ENCODE results near the gene SMARCC2.
"Not testable (repeated sequence)": the region's sequence is repeated elsewhere in the genome, so short reads cannot be mapped to it uniquely, and the experiment has no call there.

Gene SMARCC2

DNA sequence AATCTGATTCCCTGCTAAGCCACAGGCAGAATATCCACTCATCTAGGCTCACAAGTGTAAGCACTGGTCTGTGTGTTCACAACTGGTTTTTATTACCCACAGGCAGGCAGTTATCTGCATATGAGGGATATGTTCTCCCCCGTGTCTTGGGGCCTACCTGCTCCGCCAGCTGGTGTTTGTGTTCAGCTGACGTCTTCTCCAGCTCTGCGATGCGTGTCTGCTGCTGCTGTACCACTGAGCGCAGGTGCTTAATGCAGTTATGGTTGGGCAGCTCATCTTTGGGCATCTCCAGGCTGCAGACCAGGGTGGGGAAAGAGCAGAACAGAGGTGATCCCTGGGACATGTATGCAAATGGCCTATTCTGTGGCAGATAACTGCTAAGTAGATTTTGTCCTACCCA lies 18.7 kb upstream of the SMARCC2 start:
- Histone ChIP-seq H2AFZ (ENCODE audit: low read length, unreplicated experiment) (no peak overlapping the region), H3K27me3 (ENCODE audit: insufficient read depth, low read length) (no peaks in the 10 kb centered on the region), H3K4me3 (ENCODE audit: low read depth, low read length) (no peak overlapping the region), H3K36me3 (ENCODE audit: insufficient read depth, low read length) (peaks cover 22% of the 10 kb centered on the region), H3K79me2 (ENCODE audit: control insufficient read depth, insufficient read depth, low read length, unreplicated experiment) (no peaks in the 10 kb centered on the region), H3K27ac (ENCODE audit: low read depth, low read length) (no peak overlapping the region), H3K4me1 (ENCODE audit: control insufficient read depth, insufficient read depth, low read length, unreplicated experiment) (peaks cover 9% of the 10 kb centered on the region)

DNA sequence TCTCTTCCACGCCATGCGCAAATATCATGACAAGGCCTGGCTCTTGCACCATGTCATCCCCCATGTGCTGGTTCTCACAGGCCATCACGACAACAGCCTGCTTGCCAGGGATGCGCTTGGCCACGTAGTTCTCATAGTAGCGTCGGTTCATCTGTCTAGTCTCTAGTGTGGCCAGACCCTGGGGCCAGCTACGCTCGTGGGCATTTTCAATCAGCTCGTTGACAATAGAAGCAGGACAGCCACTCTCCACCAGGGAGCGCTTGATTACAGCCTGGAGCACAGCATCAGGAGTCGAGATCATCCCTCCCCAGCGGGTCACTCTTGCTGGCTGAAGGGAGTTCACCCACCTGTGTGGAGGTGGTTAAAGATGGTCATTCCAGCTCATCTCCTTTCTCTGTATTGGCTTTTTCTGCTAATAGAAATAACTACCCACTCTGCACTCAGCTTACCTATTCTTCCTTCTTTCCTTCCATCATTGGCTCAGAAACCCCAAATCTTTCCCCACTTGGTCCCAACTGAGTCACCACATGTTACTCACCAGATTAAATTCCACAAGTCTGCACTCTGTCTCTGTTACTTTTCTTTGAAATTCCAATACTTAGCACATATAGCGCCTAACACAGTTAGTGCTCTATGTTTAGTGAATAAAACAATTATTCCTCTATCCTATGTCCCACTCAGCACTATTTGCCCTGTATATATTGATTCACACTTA lies 17.3 kb upstream of the SMARCC2 start:
- Histone ChIP-seq H2AFZ (ENCODE audit: low read length, unreplicated experiment) (no peak overlapping the region), H3K27me3 (ENCODE audit: insufficient read depth, low read length) (no peaks in the 10 kb centered on the region), H3K4me1 (ENCODE audit: control insufficient read depth, insufficient read depth, low read length, unreplicated experiment) (peaks cover 9% of the 10 kb centered on the region), H3K4me3 (ENCODE audit: low read depth, low read length) (no peak overlapping the region), H3K27ac (ENCODE audit: low read depth, low read length) (peak overlapping the region; percentile 17; the same call in 1 of the 2 replicates), H3K79me2 (ENCODE audit: control insufficient read depth, insufficient read depth, low read length, unreplicated experiment) (no peaks in the 10 kb centered on the region), H3K36me3 (ENCODE audit: insufficient read depth, low read length) (peaks cover 15% of the 10 kb centered on the region)

DNA sequence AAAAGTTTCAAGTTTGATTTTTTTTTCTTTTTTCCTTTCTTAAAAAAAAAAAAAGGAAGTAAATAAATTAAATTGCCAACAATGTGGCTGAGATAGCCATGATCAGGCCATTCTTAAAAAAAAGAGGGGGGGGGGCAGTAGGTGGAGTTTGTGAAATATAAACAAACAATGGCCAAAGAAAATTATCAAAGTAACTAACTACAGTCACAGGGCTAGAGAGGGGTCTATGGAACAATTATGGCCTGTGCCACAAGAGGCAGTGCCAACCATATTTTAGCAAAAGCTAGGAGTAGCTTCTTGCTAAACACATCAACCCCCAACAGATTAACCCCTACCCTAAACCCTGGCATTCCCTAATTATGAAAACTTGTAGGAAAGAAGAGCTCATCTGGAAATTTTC lies 16.2 kb upstream of the SMARCC2 start:
- Histone ChIP-seq H3K27me3 (ENCODE audit: insufficient read depth, low read length) (no peaks in the 10 kb centered on the region), H2AFZ (ENCODE audit: low read length, unreplicated experiment) (no peak overlapping the region), H3K4me3 (ENCODE audit: low read depth, low read length) (no peak overlapping the region), H3K4me1 (ENCODE audit: control insufficient read depth, insufficient read depth, low read length, unreplicated experiment) (peaks cover 9% of the 10 kb centered on the region), H3K79me2 (ENCODE audit: control insufficient read depth, insufficient read depth, low read length, unreplicated experiment) (no peaks in the 10 kb centered on the region), H3K27ac (ENCODE audit: low read depth, low read length) (no peak overlapping the region), H3K36me3 (ENCODE audit: insufficient read depth, low read length) (peaks cover 15% of the 10 kb centered on the region)

DNA sequence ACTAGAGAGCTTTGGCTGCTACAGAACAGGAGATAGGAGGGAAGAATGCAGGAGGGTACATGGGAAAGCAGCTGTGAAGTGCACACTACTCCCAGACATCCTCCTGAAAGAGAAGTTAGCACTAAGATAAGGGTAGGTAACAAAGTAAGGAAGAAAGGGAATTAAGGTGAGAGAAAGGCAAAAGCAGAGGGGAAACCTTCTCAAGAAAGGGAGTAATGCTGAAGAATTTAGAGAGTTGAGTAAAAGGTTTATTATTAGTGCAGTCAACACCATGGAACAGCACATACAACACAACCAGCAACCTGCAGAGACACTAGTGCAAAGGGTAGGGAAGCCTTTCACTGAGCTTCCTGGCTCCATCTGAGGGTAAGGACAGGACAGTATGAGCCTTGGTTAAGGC lies 15.0 kb upstream of the SMARCC2 start:
- peaks cover 11% of the 10 kb centered on the region for H3K36me3 ChIP-seq (ENCODE audit: insufficient read depth, low read length)
- no peak overlapping the region for H3K27ac ChIP-seq (ENCODE audit: low read depth, low read length)

DNA sequence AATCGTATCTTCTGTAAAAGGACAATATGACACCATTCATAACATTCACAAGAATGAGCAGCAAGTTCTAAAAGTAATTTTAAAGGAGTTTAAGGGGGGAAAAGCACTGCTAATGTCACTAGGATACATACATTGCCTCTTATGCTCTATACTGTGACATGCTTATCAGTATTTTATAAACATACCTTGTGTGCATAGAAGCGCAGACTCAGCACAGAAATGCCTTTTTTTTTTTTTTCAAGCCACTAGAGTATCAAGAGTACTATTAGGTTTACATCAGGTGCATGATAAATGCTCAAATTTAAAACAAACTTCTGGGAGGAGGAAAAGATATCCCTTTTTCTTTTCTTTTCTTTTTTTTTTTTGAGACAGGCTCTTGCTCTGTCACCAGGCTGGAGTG lies 13.6 kb upstream of the SMARCC2 start:
- peaks cover 9% of the 10 kb centered on the region for H3K4me1 ChIP-seq (ENCODE audit: control insufficient read depth, insufficient read depth, low read length, unreplicated experiment)
- H3K27me3 ChIP-seq (ENCODE audit: insufficient read depth, low read length), result no peaks in the 10 kb centered on the region
- H3K36me3 ChIP-seq (ENCODE audit: insufficient read depth, low read length), result peaks cover 11% of the 10 kb centered on the region
- no peak overlapping the region for H3K27ac ChIP-seq (ENCODE audit: low read depth, low read length)
- no peaks in the 10 kb centered on the region for H3K79me2 ChIP-seq (ENCODE audit: control insufficient read depth, insufficient read depth, low read length, unreplicated experiment)
- no peak overlapping the region for H2AFZ ChIP-seq (ENCODE audit: low read length, unreplicated experiment)
- H3K4me3 ChIP-seq (ENCODE audit: low read depth, low read length), result no peak overlapping the region

More for the DNA sequence above, 15.0 kb upstream of the SMARCC2 start:
- H3K79me2 ChIP-seq (ENCODE audit: control insufficient read depth, insufficient read depth, low read length, unreplicated experiment), result no peaks in the 10 kb centered on the region
- peaks cover 9% of the 10 kb centered on the region for H3K4me1 ChIP-seq (ENCODE audit: control insufficient read depth, insufficient read depth, low read length, unreplicated experiment)
- no peak overlapping the region for H3K4me3 ChIP-seq (ENCODE audit: low read depth, low read length)
- H2AFZ ChIP-seq (ENCODE audit: low read length, unreplicated experiment), result no peak overlapping the region
- H3K27me3 ChIP-seq (ENCODE audit: insufficient read depth, low read length), result no peaks in the 10 kb centered on the region

DNA sequence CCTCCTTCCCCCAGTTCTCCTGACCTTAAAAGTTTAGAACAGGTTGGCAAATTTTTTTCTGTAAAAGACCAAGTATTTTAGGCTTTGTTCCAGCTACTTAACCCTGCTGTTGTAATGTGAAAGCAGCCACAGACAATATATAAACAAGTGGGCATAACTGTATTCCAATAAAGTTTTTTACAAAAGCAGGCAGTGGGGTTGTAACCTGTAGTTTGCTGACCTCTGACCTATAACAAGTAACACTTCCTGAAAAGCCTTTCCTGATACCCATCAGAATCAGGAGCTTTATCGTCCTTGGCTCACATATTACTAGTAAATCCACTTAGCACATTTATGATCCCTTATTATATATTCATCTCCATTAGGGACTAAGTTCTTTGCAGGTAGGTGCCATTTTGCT lies 13.1 kb upstream of the SMARCC2 start:
- Histone ChIP-seq H3K27ac (ENCODE audit: low read depth, low read length) (no peak overlapping the region), H3K4me1 (ENCODE audit: control insufficient read depth, insufficient read depth, low read length, unreplicated experiment) (peaks cover 5% of the 10 kb centered on the region), H3K27me3 (ENCODE audit: insufficient read depth, low read length) (no peaks in the 10 kb centered on the region), H2AFZ (ENCODE audit: low read length, unreplicated experiment) (no peak overlapping the region), H3K36me3 (ENCODE audit: insufficient read depth, low read length) (peaks cover 11% of the 10 kb centered on the region), H3K4me3 (ENCODE audit: low read depth, low read length) (no peak overlapping the region), H3K79me2 (ENCODE audit: control insufficient read depth, insufficient read depth, low read length, unreplicated experiment) (no peaks in the 10 kb centered on the region)

DNA sequence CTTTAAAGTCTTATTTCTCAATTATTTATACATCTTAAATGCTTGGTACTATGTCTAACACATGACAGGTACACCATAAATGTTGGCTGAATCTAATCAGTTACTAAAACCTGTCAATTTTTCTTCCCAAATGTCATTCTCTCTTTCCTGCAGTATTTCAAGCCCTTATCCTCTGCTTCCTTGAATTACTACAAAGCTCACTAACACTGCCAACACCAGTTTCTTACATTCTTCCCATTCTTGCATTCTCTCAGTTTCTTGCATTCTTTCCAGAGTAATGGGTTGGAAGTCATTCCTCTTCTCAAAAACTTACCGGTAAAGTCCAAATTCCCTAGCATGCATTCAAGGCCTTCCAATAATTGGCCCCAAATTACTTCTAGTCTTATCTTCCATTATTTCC lies 9.6 kb upstream of the SMARCC2 start:
- peaks cover 3% of the 10 kb centered on the region for H3K4me1 ChIP-seq (ENCODE audit: control insufficient read depth, insufficient read depth, low read length, unreplicated experiment)
- no peak overlapping the region for H3K4me3 ChIP-seq (ENCODE audit: low read depth, low read length)
- no peaks in the 10 kb centered on the region for H3K79me2 ChIP-seq (ENCODE audit: control insufficient read depth, insufficient read depth, low read length, unreplicated experiment)
- no peaks in the 10 kb centered on the region for H3K36me3 ChIP-seq (ENCODE audit: insufficient read depth, low read length)
- H3K27ac ChIP-seq (ENCODE audit: low read depth, low read length), result no peak overlapping the region
- H3K27me3 ChIP-seq (ENCODE audit: insufficient read depth, low read length), result no peaks in the 10 kb centered on the region
- no peak overlapping the region for H2AFZ ChIP-seq (ENCODE audit: low read length, unreplicated experiment)

DNA sequence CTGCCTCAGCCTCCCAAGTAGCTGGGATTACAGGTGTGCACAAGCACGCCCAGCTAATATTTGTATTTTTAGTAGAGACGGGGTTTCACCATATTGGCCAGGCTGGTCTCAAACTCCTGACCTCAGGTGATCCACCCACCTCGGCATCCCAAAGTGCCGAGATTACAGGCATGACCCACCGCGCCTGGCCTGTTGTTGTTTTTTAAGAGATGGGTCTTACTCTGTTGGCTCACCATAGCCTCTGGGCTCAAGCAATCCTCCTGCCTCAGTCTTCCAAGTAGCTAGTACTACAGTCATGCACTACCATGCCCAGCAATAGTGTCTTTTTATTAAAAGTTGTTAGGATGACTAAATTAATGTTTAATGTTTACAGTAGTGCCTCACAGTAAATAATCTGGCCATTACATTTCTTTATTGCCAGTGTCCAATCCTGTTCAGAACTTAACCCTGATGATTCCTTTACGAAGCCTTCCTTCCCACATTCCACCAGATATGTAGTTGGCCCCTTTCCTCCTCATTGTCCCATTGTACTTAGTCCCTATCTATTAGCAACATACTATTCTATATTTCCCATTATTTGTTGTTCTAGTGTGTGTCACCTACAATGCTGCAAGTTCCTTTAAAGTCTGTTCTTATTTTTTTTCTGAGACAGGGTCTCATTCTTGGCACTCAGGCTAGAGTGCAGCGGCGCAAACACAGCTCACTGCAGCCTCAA lies 8.8 kb upstream of the SMARCC2 start:
- H3K36me3 ChIP-seq (ENCODE audit: insufficient read depth, low read length), result no peaks in the 10 kb centered on the region
- peaks cover 6% of the 10 kb centered on the region for H3K4me1 ChIP-seq (ENCODE audit: control insufficient read depth, insufficient read depth, low read length, unreplicated experiment)
- no peaks in the 10 kb centered on the region for H3K79me2 ChIP-seq (ENCODE audit: control insufficient read depth, insufficient read depth, low read length, unreplicated experiment)
- no peaks in the 10 kb centered on the region for H3K27me3 ChIP-seq (ENCODE audit: insufficient read depth, low read length)
- H3K27ac ChIP-seq (ENCODE audit: low read depth, low read length), result no peak overlapping the region
- H3K4me3 ChIP-seq (ENCODE audit: low read depth, low read length), result no peak overlapping the region
- H2AFZ ChIP-seq (ENCODE audit: low read length, unreplicated experiment), result no peak overlapping the region

DNA sequence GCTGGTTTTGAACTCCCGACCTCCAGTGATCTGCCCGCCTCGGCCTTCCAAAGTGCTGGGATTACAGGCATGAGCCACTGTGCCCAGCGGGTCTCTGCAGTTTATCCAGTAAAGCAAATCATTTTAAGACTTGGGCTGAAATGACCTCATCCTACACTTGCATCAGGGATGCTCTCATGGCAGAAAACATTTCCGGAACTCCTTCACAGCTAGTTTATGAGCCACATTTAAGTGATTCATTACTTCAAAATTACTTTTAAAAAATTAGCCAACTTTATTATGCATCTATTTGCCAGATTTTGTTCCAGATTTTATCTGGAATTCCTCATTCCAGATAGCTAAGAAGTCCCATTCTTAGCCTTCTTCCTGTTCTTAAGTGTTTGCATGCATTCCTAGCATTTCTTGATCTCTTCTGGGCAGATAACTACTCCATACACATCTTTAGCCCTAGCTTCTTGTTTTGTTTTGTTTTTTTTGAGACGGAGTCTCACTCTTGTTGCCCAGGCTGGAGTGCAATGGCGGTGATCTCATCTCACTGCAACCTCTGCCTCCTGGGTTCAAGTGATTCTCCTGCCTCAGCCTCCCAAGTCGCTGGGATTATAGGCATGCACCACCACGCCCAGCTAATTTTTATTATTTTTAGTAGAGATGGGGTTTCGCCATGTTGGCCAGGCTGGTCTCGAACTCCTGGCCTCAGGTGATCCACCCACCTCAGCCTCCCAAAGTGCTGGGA lies 7.7 kb upstream of the SMARCC2 start:
- H3K27me3 ChIP-seq (ENCODE audit: insufficient read depth, low read length); H3K4me1 ChIP-seq (ENCODE audit: control insufficient read depth, insufficient read depth, low read length, unreplicated experiment); H3K4me3 ChIP-seq (ENCODE audit: low read depth, low read length); H3K79me2 ChIP-seq (ENCODE audit: control insufficient read depth, insufficient read depth, low read length, unreplicated experiment); H3K36me3 ChIP-seq (ENCODE audit: insufficient read depth, low read length): not testable (repeated sequence)
- H2AFZ ChIP-seq (ENCODE audit: low read length, unreplicated experiment), result peak overlapping the region; percentile 62
- H3K27ac ChIP-seq (ENCODE audit: low read depth, low read length), result peak overlapping the region; percentile 66

DNA sequence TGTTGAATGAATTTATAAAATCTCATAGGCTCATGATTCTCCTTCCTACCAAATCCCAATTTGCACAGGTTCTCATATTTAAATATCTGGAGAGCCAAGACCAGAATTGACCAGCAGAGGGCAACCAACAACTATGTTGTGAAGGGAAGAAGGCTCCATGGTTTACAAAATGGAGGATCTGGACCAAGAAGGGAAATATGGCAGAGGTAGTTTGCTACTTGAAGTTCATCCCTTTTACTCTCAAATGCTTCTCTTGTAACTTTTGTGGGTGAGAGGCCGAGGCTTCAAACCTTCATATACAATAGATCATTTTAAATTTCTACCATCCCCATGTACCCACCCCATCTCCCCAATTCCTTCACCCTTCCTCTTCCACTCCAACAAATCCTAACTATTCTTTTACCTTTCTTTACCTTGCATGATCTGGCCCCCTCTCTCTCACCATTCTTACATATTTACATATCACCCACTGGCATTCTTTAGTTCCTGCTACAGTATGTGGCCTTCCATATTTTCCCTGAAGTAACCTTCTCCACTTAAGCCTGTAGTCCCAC lies 3.8 kb upstream of the SMARCC2 start:
- H3K27ac ChIP-seq (ENCODE audit: low read depth, low read length), result no peak overlapping the region

More for the DNA sequence above, 3.8 kb upstream of the SMARCC2 start:
- no peak overlapping the region for H3K4me3 ChIP-seq (ENCODE audit: low read depth, low read length)
- H3K79me2 ChIP-seq (ENCODE audit: control insufficient read depth, insufficient read depth, low read length, unreplicated experiment), result peaks cover 10% of the 10 kb centered on the region
- no peaks in the 10 kb centered on the region for H3K27me3 ChIP-seq (ENCODE audit: insufficient read depth, low read length)
- peaks cover 12% of the 10 kb centered on the region for H3K4me1 ChIP-seq (ENCODE audit: control insufficient read depth, insufficient read depth, low read length, unreplicated experiment)
- peak overlapping the region; percentile 100 for H2AFZ ChIP-seq (ENCODE audit: low read length, unreplicated experiment)
- H3K36me3 ChIP-seq (ENCODE audit: insufficient read depth, low read length), result no peaks in the 10 kb centered on the region

All from ACC112 (cell line).